ENCODE results near the gene MAPK8IP2. TPM values are rescaled to one million over a fixed set of nuclear protein-coding genes. Genes with fewer than 3 reads are reported as not detected.
"Not testable (repeated sequence)": the region's sequence is repeated elsewhere in the genome, so short reads cannot be mapped to it uniquely, and the experiment has no call there.

MAPK8IP2 gene
- total and polyA plus RNA-seq, 2 donors, result 0.33 to 0.96 TPM

DNA sequence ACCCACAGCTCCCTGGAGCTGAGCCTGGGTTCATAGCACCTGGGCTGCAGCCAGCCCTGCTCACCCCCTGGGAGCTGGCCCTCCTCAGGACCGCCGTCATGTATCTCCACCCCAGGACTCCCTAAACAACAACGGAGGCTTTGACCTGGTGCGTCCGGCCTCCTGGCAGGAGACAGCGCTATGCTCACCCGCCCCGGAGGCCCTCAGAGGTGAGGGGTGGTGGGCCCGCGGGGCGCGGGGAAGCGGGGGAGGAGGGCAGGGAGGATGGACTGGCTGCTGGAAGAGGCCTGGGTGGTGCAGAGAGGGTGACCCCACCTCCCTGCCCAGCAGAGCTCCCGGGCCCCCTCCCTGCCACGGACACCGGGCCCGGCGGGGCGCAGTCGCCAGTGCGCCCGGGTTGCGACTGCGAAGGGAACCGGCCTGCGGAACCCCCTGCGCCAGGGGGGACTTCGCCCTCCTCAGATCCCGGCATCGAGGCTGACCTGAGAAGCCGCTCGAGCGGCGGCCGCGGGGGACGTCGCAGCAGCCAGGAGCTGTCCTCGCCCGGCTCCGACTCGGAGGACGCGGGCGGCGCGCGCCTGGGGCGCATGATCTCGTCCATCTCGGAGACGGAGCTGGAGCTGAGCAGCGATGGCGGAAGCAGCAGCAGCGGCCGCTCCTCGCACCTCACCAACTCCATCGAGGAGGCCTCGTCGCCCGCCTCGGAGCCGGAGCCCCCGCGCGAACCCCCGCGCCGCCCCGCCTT lies 3.1 kb downstream of the MAPK8IP2 start:
- Histone ChIP-seq H3K27ac (ENCODE audit: low read depth in 1 of 2, low read length in 1 of 2) (no peak overlapping the region), H3K27me3 (ENCODE audit: control insufficient read depth in 2 of 2, insufficient read depth in 1 of 2, low read length in 1 of 2) (peaks cover 68 to 90% of the 10 kb centered on the region in 2 donors), H3K36me3 (ENCODE audit: control insufficient read depth in 2 of 2, insufficient read depth in 2 of 2, low read length in 1 of 2) (no peaks in the 10 kb centered on the region), H3K4me1 (ENCODE audit: control insufficient read depth in 2 of 2, insufficient read depth in 2 of 2, low read length in 2 of 2) (no peaks in the 10 kb centered on the region), H3K9me3 (ENCODE audit: control insufficient read depth in 2 of 2, insufficient read depth in 1 of 2, low read length in 1 of 2) (peaks cover 0 to 1% of the 10 kb centered on the region in 2 donors), H3K4me3 (ENCODE audit: low read length in 2 of 2) (no peak overlapping the region)
- 11% methylated on average over 70 of the region's 70 CpGs for WGBS
- no peak for DNase-seq (ENCODE audit: low read depth in 6 of 9, low spot score in 9 of 9)

DNA sequence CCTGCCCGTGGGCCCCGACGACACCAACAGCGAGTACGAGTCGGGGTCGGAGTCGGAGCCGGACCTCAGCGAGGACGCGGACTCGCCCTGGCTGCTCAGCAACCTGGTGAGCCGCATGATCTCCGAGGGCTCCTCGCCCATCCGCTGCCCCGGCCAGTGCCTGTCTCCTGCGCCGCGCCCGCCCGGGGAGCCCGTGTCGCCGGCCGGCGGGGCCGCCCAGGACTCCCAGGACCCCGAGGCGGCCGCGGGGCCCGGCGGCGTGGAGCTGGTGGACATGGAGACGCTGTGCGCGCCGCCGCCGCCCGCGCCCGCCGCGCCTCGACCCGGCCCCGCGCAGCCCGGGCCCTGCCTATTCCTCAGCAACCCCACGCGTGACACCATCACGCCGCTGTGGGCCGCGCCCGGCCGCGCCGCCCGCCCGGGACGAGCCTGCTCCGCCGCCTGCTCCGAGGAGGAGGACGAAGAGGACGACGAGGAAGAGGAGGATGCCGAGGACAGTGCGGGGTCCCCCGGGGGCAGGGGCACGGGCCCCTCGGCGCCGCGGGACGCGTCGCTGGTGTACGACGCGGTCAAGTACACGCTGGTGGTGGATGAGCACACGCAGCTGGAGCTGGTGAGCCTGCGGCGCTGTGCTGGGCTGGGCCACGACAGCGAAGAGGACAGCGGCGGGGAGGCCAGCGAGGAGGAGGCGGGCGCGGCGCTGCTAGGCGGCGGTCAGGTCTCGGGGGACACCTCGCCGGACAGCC lies 3.8 kb downstream of the MAPK8IP2 start:
- Histone ChIP-seq H3K27ac (ENCODE audit: low read depth in 1 of 2, low read length in 1 of 2) (no peak overlapping the region), H3K9me3 (ENCODE audit: control insufficient read depth in 2 of 2, insufficient read depth in 1 of 2, low read length in 1 of 2) (peaks cover 0 to 1% of the 10 kb centered on the region in 2 donors), H3K36me3 (ENCODE audit: control insufficient read depth in 2 of 2, insufficient read depth in 2 of 2, low read length in 1 of 2) (no peaks in the 10 kb centered on the region), H3K4me3 (ENCODE audit: low read length in 2 of 2) (no peak overlapping the region), H3K27me3 (ENCODE audit: control insufficient read depth in 2 of 2, insufficient read depth in 1 of 2, low read length in 1 of 2) (peaks cover 65 to 88% of the 10 kb centered on the region in 2 donors), H3K4me1 (ENCODE audit: control insufficient read depth in 2 of 2, insufficient read depth in 2 of 2, low read length in 2 of 2) (no peaks in the 10 kb centered on the region)
- no peak for DNase-seq (ENCODE audit: low read depth in 6 of 9, low spot score in 9 of 9)
- WGBS, result 48% methylated on average over 103 of the region's 103 CpGs

DNA sequence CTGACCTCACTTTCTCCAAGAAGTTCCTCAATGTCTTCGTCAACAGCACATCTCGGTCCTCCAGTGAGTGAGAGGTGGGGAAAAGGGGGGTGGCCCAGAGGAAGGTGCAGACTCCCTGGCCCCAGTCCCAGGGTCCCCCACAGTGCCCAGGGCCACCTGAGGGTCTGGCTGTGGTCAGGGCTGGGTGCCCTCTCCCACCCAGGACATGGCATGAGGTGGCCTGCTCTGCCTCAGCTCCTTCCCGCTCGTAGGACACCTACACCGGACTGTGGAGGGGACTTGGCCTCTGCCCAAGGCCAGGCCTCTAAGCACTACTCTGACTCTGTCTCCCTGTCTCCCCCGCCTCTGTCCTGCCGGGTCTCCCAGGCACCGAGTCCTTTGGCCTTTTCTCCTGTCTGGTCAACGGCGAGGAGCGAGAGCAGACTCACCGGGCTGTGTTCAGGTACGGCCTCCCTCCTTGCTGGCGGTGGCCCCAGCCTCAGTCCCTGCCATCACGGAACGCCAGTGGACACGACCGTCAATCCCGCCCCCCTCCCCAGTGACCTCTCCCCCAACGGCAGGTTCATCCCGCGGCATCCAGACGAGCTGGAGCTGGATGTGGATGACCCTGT lies 4.5 kb downstream of the MAPK8IP2 start:
- Histone ChIP-seq H3K4me3 (ENCODE audit: low read length in 2 of 2) (no peak overlapping the region), H3K4me1 (ENCODE audit: control insufficient read depth in 2 of 2, insufficient read depth in 2 of 2, low read length in 2 of 2) (no peaks in the 10 kb centered on the region), H3K36me3 (ENCODE audit: control insufficient read depth in 2 of 2, insufficient read depth in 2 of 2, low read length in 1 of 2) (no peaks in the 10 kb centered on the region), H3K27me3 (ENCODE audit: control insufficient read depth in 2 of 2, insufficient read depth in 1 of 2, low read length in 1 of 2) (peaks cover 59 to 87% of the 10 kb centered on the region in 2 donors), H3K9me3 (ENCODE audit: control insufficient read depth in 2 of 2, insufficient read depth in 1 of 2, low read length in 1 of 2) (no peaks in the 10 kb centered on the region), H3K27ac (ENCODE audit: low read depth in 1 of 2, low read length in 1 of 2) (no peak overlapping the region)
- no peak for DNase-seq (ENCODE audit: low read depth in 6 of 9, low spot score in 9 of 9)
- WGBS, result 87% methylated on average over 23 of the region's 23 CpGs

DNA sequence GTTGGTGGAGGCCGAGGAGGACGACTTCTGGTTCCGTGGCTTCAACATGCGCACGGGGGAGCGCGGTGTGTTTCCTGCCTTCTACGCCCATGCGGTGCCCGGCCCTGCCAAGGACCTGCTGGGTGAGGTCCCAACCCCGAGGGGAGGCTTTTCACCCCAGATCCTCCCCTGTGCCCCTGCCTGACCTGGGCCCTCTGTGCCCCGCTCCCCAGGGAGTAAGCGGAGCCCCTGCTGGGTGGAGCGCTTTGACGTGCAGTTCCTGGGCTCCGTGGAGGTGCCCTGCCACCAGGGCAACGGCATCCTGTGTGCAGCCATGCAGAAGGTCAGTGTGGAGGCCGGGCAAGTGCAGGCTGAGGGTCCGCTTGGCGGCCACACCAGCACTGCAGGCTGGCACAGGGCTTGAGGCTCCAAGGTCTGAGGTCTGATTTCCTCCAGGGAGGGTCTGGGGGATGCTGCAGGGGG lies 5.1 kb downstream of the MAPK8IP2 start:
- peaks cover 54 to 90% of the 10 kb centered on the region in 2 donors for H3K27me3 ChIP-seq (ENCODE audit: control insufficient read depth in 2 of 2, insufficient read depth in 1 of 2, low read length in 1 of 2)
- H3K4me3 ChIP-seq (ENCODE audit: low read length in 2 of 2), result no peak overlapping the region
- no peak overlapping the region for H3K27ac ChIP-seq (ENCODE audit: low read depth in 1 of 2, low read length in 1 of 2)
- H3K36me3 ChIP-seq (ENCODE audit: control insufficient read depth in 2 of 2, insufficient read depth in 2 of 2, low read length in 1 of 2), result no peaks in the 10 kb centered on the region
- DNase-seq (ENCODE audit: low read depth in 6 of 9, low spot score in 9 of 9), result no peak
- WGBS, result 87% methylated on average over 20 of the region's 20 CpGs
- H3K4me1 ChIP-seq (ENCODE audit: control insufficient read depth in 2 of 2, insufficient read depth in 2 of 2, low read length in 2 of 2), result no peaks in the 10 kb centered on the region
- no peaks in the 10 kb centered on the region for H3K9me3 ChIP-seq (ENCODE audit: control insufficient read depth in 2 of 2, insufficient read depth in 1 of 2, low read length in 1 of 2)

DNA sequence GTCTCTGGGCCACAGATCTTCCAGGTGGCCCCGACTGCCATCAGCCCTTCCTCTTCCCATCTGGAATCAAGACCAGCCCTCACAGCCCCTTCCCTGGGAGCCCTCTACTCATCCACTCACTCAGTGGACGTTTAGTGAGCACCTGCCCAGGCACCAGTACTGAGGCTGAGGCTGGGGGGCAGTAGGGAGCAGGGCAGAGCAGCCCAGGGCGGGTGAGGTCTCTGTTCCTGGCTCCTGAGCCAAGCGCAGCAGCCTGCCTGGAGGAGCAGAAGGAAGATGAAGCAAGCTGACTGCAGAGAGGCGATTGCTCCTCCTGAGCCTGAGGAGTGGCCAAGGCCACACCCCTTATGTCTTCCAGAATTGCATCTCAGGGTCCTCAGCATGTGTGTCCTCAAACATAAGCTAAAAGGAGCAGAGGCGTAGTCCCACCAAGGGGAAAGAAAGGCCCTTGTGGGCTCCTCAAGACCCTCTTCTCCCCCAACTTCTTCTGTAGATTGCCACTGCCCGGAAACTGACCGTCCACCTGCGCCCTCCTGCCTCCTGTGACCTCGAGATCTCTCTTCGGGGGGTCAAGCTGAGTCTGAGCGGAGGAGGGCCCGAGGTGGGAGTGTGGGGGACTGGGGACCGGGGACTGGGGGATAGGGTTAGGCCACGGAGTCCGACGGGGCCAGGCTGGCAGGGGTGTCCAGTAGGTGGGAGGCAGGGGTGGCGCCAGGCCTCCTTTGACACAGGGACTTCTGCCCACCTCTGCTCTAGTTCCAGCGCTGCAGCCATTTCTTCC lies 5.8 kb downstream of the MAPK8IP2 start:
- H3K4me1 ChIP-seq (ENCODE audit: control insufficient read depth in 2 of 2, insufficient read depth in 2 of 2, low read length in 2 of 2), result no peaks in the 10 kb centered on the region
- H3K27me3 ChIP-seq (ENCODE audit: control insufficient read depth in 2 of 2, insufficient read depth in 1 of 2, low read length in 1 of 2), result peaks cover 47 to 91% of the 10 kb centered on the region in 2 donors
- no peaks in the 10 kb centered on the region for H3K36me3 ChIP-seq (ENCODE audit: control insufficient read depth in 2 of 2, insufficient read depth in 2 of 2, low read length in 1 of 2)
- no peak overlapping the region for H3K4me3 ChIP-seq (ENCODE audit: low read length in 2 of 2)
- no peaks in the 10 kb centered on the region for H3K9me3 ChIP-seq (ENCODE audit: control insufficient read depth in 2 of 2, insufficient read depth in 1 of 2, low read length in 1 of 2)
- no peak overlapping the region for H3K27ac ChIP-seq (ENCODE audit: low read depth in 1 of 2, low read length in 1 of 2)
- DNase-seq (ENCODE audit: low read depth in 6 of 9, low spot score in 9 of 9), result no peak
- 81% methylated on average over 19 of the region's 19 CpGs for WGBS

DNA sequence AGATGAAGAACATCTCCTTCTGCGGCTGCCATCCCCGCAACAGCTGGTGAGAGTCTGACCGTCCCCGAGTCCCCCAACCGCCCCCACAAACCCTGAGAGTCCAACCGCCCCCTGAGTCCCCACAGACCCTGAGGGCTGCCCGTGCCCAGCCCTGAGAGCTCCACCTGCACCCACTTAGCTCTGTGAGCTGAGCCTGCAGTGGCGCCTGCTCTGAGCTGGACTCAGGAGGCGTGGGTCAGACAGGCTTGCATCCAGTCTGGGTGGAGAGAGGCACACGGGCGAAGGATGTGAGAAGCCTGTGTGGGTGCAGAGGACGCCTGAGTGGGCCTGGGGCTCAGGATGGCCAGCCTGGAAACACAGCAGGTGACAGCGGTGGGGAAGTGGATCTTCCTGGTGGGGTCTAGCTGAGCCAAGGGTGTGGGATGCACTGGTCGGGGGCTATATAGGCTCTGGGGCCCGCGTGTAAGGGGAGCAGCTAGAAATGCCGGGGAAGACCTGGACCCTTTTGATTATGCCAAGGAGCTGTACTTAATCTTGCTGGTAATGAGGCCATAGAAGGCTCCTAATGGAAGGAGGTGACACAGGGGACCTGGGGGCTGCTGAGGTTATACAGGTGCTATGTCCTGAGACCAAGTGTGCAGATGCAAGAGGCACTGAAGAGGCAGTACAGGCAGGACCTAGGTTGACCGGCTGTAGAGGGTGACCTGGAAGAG lies 6.5 kb downstream of the MAPK8IP2 start:
- no peak for DNase-seq (ENCODE audit: low read depth in 6 of 9, low spot score in 9 of 9)
- Histone ChIP-seq H3K9me3 (ENCODE audit: control insufficient read depth in 2 of 2, insufficient read depth in 1 of 2, low read length in 1 of 2) (no peaks in the 10 kb centered on the region), H3K36me3 (ENCODE audit: control insufficient read depth in 2 of 2, insufficient read depth in 2 of 2, low read length in 1 of 2) (no peaks in the 10 kb centered on the region), H3K27ac (ENCODE audit: low read depth in 1 of 2, low read length in 1 of 2) (no peak overlapping the region), H3K4me3 (ENCODE audit: low read length in 2 of 2) (no peak overlapping the region), H3K4me1 (ENCODE audit: control insufficient read depth in 2 of 2, insufficient read depth in 2 of 2, low read length in 2 of 2) (no peaks in the 10 kb centered on the region), H3K27me3 (ENCODE audit: control insufficient read depth in 2 of 2, insufficient read depth in 1 of 2, low read length in 1 of 2) (peaks cover 40 to 90% of the 10 kb centered on the region in 2 donors)
- 91% methylated on average over 18 of the region's 18 CpGs for WGBS

DNA sequence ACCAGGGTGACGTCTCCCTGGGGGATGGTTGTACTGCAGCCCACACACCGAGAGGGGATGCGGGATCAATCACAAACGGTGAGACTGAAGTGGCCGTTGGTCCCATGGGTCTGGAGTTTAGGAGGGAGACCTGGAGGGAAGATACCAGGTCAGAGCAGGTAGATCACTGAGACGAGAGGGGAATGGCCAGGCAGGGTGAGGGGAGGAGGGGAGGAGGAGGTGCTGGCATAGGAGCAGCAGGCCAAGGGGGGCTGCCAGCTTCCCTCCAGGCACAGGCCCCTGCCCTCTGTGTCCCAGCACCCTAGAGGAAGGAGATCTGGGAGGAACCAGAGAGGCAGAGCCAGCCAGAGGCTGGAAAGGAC lies 7.0 kb downstream of the MAPK8IP2 start:
- Histone ChIP-seq H3K27ac (ENCODE audit: low read depth in 1 of 2, low read length in 1 of 2) (no peak overlapping the region), H3K36me3 (ENCODE audit: control insufficient read depth in 2 of 2, insufficient read depth in 2 of 2, low read length in 1 of 2) (no peaks in the 10 kb centered on the region), H3K4me3 (ENCODE audit: low read length in 2 of 2) (no peak overlapping the region), H3K9me3 (ENCODE audit: control insufficient read depth in 2 of 2, insufficient read depth in 1 of 2, low read length in 1 of 2) (no peaks in the 10 kb centered on the region), H3K27me3 (ENCODE audit: control insufficient read depth in 2 of 2, insufficient read depth in 1 of 2, low read length in 1 of 2) (peaks cover 34 to 90% of the 10 kb centered on the region in 2 donors), H3K4me1 (ENCODE audit: control insufficient read depth in 2 of 2, insufficient read depth in 2 of 2, low read length in 2 of 2) (no peaks in the 10 kb centered on the region)
- DNase-seq (ENCODE audit: low read depth in 6 of 9, low spot score in 9 of 9), result no peak
- WGBS, result 78% methylated on average over 6 of the region's 6 CpGs

DNA sequence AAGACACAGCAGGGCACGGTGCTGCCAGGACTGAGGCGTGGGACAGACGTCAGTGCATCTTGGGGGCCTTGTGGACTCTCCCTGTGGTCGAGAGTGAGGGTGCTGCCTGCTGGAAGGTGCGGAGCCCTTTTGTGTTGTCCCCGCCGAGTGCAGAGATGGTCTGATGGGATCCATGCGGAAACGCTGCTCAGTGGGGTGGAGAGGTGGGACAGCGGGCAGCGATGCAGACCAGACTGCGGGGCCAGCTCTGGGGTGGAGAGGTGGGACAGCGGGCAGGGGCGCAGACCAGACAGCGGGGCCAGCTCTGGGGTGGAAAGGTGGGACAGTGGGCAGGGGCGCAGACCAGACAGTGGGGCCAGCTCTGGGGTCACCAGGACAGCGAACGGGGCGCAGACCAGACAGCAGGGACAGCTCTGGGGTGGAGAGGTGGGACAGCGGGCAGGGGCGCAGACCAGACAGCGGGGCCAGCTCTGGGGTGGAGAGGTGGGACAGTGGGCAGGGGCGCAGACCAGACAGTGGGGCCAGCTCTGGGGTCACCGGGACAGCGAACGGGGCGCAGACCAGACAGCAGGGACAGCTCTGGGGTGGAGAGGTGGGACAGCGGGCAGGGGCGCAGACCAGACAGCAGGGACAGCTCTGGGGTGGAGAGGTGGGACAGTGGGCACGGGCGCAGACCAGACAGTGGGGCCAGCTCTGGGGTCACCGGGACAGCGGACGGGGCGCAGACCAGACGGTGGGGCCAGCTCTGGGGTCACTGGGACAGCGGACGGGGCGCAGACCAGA lies 7.7 kb downstream of the MAPK8IP2 start:
- not testable (repeated sequence) for H3K9me3 ChIP-seq (ENCODE audit: control insufficient read depth in 2 of 2, insufficient read depth in 1 of 2, low read length in 1 of 2); DNase-seq (ENCODE audit: low read depth in 6 of 9, low spot score in 9 of 9); H3K4me3 ChIP-seq (ENCODE audit: low read length in 2 of 2); H3K4me1 ChIP-seq (ENCODE audit: control insufficient read depth in 2 of 2, insufficient read depth in 2 of 2, low read length in 2 of 2); H3K36me3 ChIP-seq (ENCODE audit: control insufficient read depth in 2 of 2, insufficient read depth in 2 of 2, low read length in 1 of 2); H3K27ac ChIP-seq (ENCODE audit: low read depth in 1 of 2, low read length in 1 of 2)
- WGBS, result 91% methylated on average over 39 of the region's 39 CpGs
- H3K27me3 ChIP-seq (ENCODE audit: control insufficient read depth in 2 of 2, insufficient read depth in 1 of 2, low read length in 1 of 2), result peaks cover 28 to 90% of the 10 kb centered on the region in 2 donors
